ENCODE measurements around the gene JADE2. TPM values are rescaled to one million over a fixed set of nuclear protein-coding genes. Genes with fewer than 3 reads are reported as not detected.

The JADE2 gene
- total RNA-seq, 1 donor from 2014 or later, result 25.2 TPM

- no peak for TF ChIP-seq CTCF (IDR thresholded peaks at IDR 0.05; ENCODE audit: unreplicated experiment)
- Mint-ChIP-seq H3K9me3 (no peaks in the 10 kb centered on the region), H3K27ac (no peak overlapping the region), H3K36me3 (no peaks in the 10 kb centered on the region), H3K4me1 (no peaks in the 10 kb centered on the region), H3K27me3 (ENCODE audit: low read depth) (no peaks in the 10 kb centered on the region), H3K4me3 (no peak overlapping the region)
- no peak for DNase-seq (ENCODE audit: low spot score in 2 of 2, unreplicated experiment in 2 of 2)
Observed at GRCh38 chr5:134500699-134501430, 24.6 kb upstream of the JADE2 start.

GRCh38 chr5:134502259-134502658 lies 23.2 kb upstream of the JADE2 start:
- Mint-ChIP-seq H3K4me3 (no peak overlapping the region), H3K27ac (no peak overlapping the region), H3K36me3 (no peaks in the 10 kb centered on the region), H3K9me3 (no peaks in the 10 kb centered on the region), H3K4me1 (peaks cover 8% of the 10 kb centered on the region), H3K27me3 (ENCODE audit: low read depth) (no peaks in the 10 kb centered on the region)
- DNase-seq (ENCODE audit: low spot score in 2 of 2, unreplicated experiment in 2 of 2), result no peak
- no peak for TF ChIP-seq CTCF (IDR thresholded peaks at IDR 0.05; ENCODE audit: unreplicated experiment)

GRCh38 chr5:134503088-134503936 lies 22.2 kb upstream of the JADE2 start:
- no peaks in the 10 kb centered on the region for H3K27me3 Mint-ChIP-seq (ENCODE audit: low read depth)
- no peak for TF ChIP-seq CTCF (IDR thresholded peaks at IDR 0.05; ENCODE audit: unreplicated experiment)
- no peak for DNase-seq (ENCODE audit: low spot score in 2 of 2, unreplicated experiment in 2 of 2)
- H3K27ac Mint-ChIP-seq, result peak overlapping the region; percentile 32
- no peak overlapping the region for H3K4me3 Mint-ChIP-seq
- no peaks in the 10 kb centered on the region for H3K9me3 Mint-ChIP-seq
- peaks cover 8% of the 10 kb centered on the region for H3K4me1 Mint-ChIP-seq
- H3K36me3 Mint-ChIP-seq, result no peaks in the 10 kb centered on the region

- DNase-seq (ENCODE audit: low spot score in 2 of 2, unreplicated experiment in 2 of 2), result no peak
Observed at GRCh38 chr5:134503937-134504437, 21.5 kb upstream of the JADE2 start.

More at GRCh38 chr5:134503937-134504437, 21.5 kb upstream of the JADE2 start:
- H3K27me3 Mint-ChIP-seq (ENCODE audit: low read depth), result no peaks in the 10 kb centered on the region
- H3K27ac Mint-ChIP-seq, result no peak overlapping the region
- H3K4me3 Mint-ChIP-seq, result no peak overlapping the region
- TF ChIP-seq CTCF (IDR thresholded peaks at IDR 0.05; ENCODE audit: unreplicated experiment), result no peak
- H3K36me3 Mint-ChIP-seq, result no peaks in the 10 kb centered on the region
- H3K4me1 Mint-ChIP-seq, result peaks cover 8% of the 10 kb centered on the region
- no peaks in the 10 kb centered on the region for H3K9me3 Mint-ChIP-seq
